ENCODE measurements around the gene ZNF324. TPM values are rescaled to one million over a fixed set of nuclear protein-coding genes. Genes with fewer than 3 reads are reported as not detected.
A peak's percentile ranks its signal among the peaks of the same experiment; 100 is the strongest.
"Not testable (repeated sequence)": the region's sequence is repeated elsewhere in the genome, so short reads cannot be mapped to it uniquely, and the experiment has no call there.

ZNF324 gene
- total and polyA plus RNA-seq, 2 experiments from 2014 or later, result 15.7 to 27.8 TPM

DNA sequence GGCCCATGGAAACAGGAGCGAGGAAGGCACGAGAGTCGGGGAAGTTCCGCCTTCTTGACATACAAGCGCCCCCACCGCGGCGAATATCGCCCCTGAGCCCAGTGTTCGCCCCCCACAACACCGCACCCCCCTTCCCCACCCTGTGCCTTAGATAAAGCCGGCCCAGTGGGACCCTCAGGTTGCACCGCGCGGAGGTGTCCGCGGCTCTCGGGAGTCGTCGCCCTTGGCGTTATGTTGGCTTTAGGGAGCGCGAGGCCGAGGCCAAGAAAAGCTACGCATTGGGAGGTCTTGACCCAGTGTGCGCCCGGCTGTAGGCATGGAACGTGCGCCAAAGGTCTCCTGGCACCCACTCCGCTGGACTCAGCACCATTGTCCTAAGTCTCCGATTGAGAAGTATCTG lies 26.3 kb upstream of the ZNF324 start:
- no peaks in the 10 kb centered on the region for H3K4me1 ChIP-seq (ENCODE audit: low read depth)
- DNase-seq (ENCODE audit: low read depth in 1 of 2, low spot score in 1 of 2), result no peak
- H3K4me3 ChIP-seq, result no peak overlapping the region
- H3K27ac ChIP-seq, result no peak overlapping the region
- no peaks in the 10 kb centered on the region for H3K36me3 ChIP-seq
- H3K9me3 ChIP-seq (ENCODE audit: low read depth), result no peaks in the 10 kb centered on the region
- TF ChIP-seq, protein P1, sequence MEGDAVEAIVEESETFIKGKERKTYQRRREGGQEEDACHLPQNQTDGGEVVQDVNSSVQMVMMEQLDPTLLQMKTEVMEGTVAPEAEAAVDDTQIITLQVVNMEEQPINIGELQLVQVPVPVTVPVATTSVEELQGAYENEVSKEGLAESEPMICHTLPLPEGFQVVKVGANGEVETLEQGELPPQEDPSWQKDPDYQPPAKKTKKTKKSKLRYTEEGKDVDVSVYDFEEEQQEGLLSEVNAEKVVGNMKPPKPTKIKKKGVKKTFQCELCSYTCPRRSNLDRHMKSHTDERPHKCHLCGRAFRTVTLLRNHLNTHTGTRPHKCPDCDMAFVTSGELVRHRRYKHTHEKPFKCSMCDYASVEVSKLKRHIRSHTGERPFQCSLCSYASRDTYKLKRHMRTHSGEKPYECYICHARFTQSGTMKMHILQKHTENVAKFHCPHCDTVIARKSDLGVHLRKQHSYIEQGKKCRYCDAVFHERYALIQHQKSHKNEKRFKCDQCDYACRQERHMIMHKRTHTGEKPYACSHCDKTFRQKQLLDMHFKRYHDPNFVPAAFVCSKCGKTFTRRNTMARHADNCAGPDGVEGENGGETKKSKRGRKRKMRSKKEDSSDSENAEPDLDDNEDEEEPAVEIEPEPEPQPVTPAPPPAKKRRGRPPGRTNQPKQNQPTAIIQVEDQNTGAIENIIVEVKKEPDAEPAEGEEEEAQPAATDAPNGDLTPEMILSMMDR (IDR thresholded peaks at IDR 0.05; ENCODE audit: low read depth, low read length), result no peak
- H3K27me3 ChIP-seq, result no peaks in the 10 kb centered on the region

DNA sequence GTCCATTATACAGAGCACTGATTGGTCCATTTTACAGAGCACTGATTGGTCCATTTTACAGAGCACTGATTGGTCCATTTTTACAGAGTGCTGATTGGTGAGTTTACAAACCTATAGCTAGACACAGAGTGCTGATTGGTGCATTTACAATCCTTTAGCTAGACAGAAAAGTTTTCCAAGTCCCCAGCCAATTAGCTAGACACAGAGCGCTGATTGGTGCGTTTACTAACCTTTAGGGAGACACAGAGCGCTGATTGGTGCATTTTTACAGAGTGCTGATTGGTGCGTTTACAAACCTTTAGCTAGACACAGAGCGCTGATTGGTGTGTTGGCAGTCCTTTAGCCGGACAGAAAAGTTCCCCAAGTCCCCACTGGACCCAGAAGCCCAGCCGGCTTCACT lies 23.9 kb upstream of the ZNF324 start:
- H3K9me3 ChIP-seq (ENCODE audit: low read depth); DNase-seq (ENCODE audit: low read depth in 1 of 2, low spot score in 1 of 2); H3K4me1 ChIP-seq (ENCODE audit: low read depth); H3K36me3 ChIP-seq; H3K4me3 ChIP-seq; H3K27ac ChIP-seq; H3K27me3 ChIP-seq: not testable (repeated sequence)

DNA sequence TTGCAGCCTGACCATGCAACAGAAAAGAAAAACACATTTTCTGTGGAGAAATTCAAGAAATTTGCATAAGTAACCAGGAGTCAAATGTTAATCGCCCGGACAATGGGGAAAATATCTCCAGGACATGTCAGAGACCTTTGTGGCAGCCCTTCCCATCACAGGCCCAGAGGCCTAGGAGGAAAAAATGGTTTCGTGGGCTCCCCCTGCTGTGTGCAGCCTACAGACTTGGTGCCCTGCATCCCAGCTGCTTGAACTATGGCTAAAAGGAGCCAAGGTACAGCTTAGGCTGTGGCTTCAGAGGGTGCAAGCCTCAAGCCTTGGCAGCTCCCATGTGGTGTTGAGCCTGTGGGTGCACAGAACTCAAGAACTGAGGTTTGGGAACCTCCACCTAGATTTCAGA lies 18.0 kb upstream of the ZNF324 start:
- H3K4me3 ChIP-seq; DNase-seq (ENCODE audit: low read depth in 1 of 2, low spot score in 1 of 2); H3K9me3 ChIP-seq (ENCODE audit: low read depth); H3K4me1 ChIP-seq (ENCODE audit: low read depth); H3K36me3 ChIP-seq; H3K27ac ChIP-seq: not testable (repeated sequence)
- peaks cover 10% of the 10 kb centered on the region for H3K27me3 ChIP-seq

DNA sequence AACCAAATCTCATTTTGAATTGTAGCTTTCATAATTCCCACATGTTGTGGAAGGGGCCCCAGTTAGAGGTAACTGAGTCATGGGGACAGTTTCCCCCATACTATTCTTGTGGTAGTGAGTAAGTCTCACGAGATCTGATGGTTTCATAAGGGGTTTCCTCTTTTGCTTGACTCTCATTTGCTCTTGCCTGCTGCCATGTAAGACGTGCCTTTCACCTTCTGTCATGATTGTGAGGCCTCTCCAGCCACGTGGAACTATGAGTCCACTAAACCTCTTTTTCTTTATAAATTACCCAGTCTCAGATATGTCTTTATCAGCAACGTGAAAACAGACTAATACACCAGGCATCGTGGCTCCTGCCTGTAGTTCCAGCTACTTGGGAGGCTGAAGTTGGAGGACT lies 16.9 kb upstream of the ZNF324 start:
- DNase-seq (ENCODE audit: low read depth in 1 of 2, low spot score in 1 of 2), result not testable (repeated sequence)

DNA sequence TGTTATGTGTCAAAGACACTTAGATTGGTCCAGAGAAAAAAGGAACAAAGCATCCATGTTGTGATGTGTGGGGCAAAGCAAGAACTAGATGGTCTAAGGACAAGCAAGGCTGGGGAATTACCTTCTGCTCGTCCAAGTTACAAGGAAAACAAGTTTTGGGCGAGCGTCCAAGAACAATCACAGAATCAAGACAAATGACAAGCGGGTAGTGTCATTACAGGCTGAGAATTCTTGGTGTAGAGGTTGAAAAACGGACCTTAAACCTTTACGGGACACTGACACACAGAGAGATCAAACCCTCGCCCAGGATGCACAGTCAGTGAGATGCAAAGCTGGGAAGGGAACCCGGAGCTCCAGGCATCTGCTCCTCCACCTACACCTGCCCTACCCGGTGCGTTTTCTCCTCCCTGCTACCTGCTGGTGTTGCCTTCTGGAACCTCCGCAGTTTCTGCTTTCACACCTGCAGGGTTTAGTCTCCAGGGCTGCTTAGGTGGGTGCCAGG lies 16.0 kb upstream of the ZNF324 start:
- H3K9me3 ChIP-seq (ENCODE audit: low read depth), result no peaks in the 10 kb centered on the region
- DNase-seq (ENCODE audit: low read depth in 1 of 2, low spot score in 1 of 2), result no peak
- TF ChIP-seq, protein P1 (IDR thresholded peaks at IDR 0.05; ENCODE audit: low read depth, low read length), result no peak

More for the DNA sequence above, 16.9 kb upstream of the ZNF324 start:
- H3K4me3 ChIP-seq; H3K9me3 ChIP-seq (ENCODE audit: low read depth); H3K27ac ChIP-seq; H3K4me1 ChIP-seq (ENCODE audit: low read depth); H3K36me3 ChIP-seq: not testable (repeated sequence)
- H3K27me3 ChIP-seq, result peaks cover 10% of the 10 kb centered on the region

DNA sequence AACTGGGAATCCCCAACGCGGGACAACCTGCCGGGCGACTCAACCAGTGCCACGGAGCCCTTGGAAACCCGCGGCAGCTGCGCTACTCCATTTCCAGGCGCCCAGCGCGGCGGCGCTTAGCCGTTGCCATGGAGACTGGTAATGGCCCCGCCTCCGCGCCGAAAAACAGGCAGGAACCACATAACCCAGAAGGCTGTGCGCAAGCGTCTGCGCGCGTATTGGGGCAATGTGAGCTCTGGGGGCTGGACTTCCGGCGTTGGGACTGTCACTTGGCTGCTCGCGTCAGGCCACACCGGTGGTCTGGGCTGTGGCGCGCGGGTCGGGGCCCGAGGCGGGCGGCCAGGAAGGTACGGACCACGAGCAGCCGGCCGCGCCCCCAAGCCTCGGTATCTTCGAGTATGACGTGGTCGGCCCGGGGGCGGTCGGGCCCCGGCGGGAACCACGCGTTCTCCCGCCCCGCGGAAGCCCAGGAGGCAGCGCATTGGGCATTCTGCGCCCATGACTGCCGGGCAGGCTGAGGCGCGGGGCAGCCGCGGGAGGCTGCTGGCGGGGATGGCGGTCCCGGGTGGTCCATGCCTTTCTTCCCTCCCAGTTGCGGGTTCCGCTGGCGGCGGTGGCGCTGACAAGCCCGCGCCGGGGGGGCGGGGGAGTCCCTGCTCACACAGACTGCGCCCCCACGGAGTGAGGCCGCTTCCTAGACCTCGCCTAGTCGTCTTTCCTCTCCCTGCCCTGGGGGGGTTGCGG lies 15.3 kb upstream of the ZNF324 start, which contains the start of gene ZNF324B:
ZNF324B (plus strand) TSS at position 265 of the 744 bp plus-strand sequence. CDS start 2,080 bp downstream, outside the sequence.
- TF ChIP-seq, protein P1 (IDR thresholded peaks at IDR 0.05; ENCODE audit: low read depth, low read length), result no peak
- no peaks in the 10 kb centered on the region for H3K36me3 ChIP-seq
- H3K4me1 ChIP-seq (ENCODE audit: low read depth), result no peaks in the 10 kb centered on the region
- peak; percentile 95 to 99 for DNase-seq (ENCODE audit: low read depth in 1 of 2, low spot score in 1 of 2)
- H3K4me3 ChIP-seq, result peak within 1 kb of the TSS; percentile 89
- H3K27me3 ChIP-seq, result peaks cover 10% of the 10 kb centered on the region
- no peak within 1 kb of the TSS for H3K27ac ChIP-seq
- H3K9me3 ChIP-seq (ENCODE audit: low read depth), result no peaks in the 10 kb centered on the region

More for the DNA sequence above, 16.0 kb upstream of the ZNF324 start:
- Histone ChIP-seq H3K27ac (no peak overlapping the region), H3K4me1 (ENCODE audit: low read depth) (no peaks in the 10 kb centered on the region), H3K36me3 (no peaks in the 10 kb centered on the region), H3K27me3 (peaks cover 10% of the 10 kb centered on the region), H3K4me3 (peak overlapping the region; percentile 89)

DNA sequence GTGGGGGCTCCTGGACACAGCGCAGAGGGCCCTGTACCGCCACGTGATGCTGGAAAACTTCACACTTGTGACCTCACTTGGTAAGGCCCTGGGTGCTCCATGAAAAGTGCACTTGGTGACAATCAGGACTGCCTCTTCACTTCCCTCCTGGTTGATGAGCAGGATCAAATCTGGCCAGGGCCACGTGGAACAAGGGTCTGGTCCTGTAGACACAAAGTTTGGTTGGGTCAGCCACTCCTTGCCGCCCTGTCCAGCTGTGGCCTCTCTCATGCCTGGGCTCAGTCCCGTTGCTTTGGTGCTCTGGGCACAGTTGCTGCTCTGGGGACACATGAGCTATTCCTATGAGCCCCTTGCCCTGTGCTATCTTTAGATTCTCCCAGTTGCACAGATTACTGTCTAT lies 13.1 kb upstream of the ZNF324 start:
- TF ChIP-seq, protein P1 (IDR thresholded peaks at IDR 0.05; ENCODE audit: low read depth, low read length), result no peak
- Histone ChIP-seq H3K36me3 (no peaks in the 10 kb centered on the region), H3K4me1 (ENCODE audit: low read depth) (no peaks in the 10 kb centered on the region), H3K9me3 (ENCODE audit: low read depth) (no peaks in the 10 kb centered on the region), H3K27ac (no peak overlapping the region), H3K4me3 (no peak overlapping the region), H3K27me3 (peaks cover 10% of the 10 kb centered on the region)
- no peak for DNase-seq (ENCODE audit: low read depth in 1 of 2, low spot score in 1 of 2)

All from cardiac muscle cell (in vitro differentiated cells and primary cell).